SK-N-SH treated with all-trans-retinoic acid at 6 μM for 48 hours (cell line): Measurements from ENCODE around the gene FCHSD2.

Experiments used
- ATAC-seq: fragments of 200-7000 bp; cut with Tn5 transposase; 3 replicates; pipeline ENCODE4 v1.9.1; 2020; ENCODE audit warnings: mild to moderate bottlenecking, moderate library complexity
- BACH2 ChIP-seq: fragments of 250-450 bp; sonication (Bioruptor Pico); IDR thresholded peaks from 2 replicates; pipeline ENCODE4 v1.9.0; 2021; ENCODE audit warnings: mild to moderate bottlenecking, borderline replicate concordance
- CSDC2 ChIP-seq: fragments of 250-450 bp; sonication (Bioruptor Pico); IDR thresholded peaks from 2 replicates; pipeline ENCODE4 v1.5.0; 2020; ENCODE audit warnings: mild to moderate bottlenecking, moderate library complexity
- ESRRG ChIP-seq: fragments of 250-450 bp; sonication (Bioruptor Pico); IDR thresholded peaks from 2 replicates; pipeline ENCODE4 v1.6.1; 2021; ENCODE audit warnings: mild to moderate bottlenecking
- GLIS3 ChIP-seq: fragments of 250-450 bp; sonication (Bioruptor Pico); IDR thresholded peaks from 2 replicates; pipeline ENCODE4 v1.5.0; 2020; ENCODE audit warnings: mild to moderate bottlenecking, moderate library complexity
- ISL1 ChIP-seq: fragments of 250-450 bp; sonication (Bioruptor Pico); IDR thresholded peaks from 2 replicates; pipeline ENCODE4 v2.1.2; 2022; ENCODE audit warnings: mild to moderate bottlenecking, moderate library complexity
- OSR1 ChIP-seq: fragments of 250-450 bp; sonication (Bioruptor Pico); IDR thresholded peaks from 2 replicates; pipeline ENCODE4 v1.8.0; 2022; ENCODE audit warnings: moderate library complexity, mild to moderate bottlenecking, inconsistent platforms
- PPARA ChIP-seq: fragments of 250-450 bp; sonication (Bioruptor Pico); IDR thresholded peaks from 2 replicates; pipeline ENCODE4 v1.5.0; 2020; ENCODE audit warnings: mild to moderate bottlenecking, borderline replicate concordance
- RARB ChIP-seq: fragments of 250-450 bp; sonication (Bioruptor Pico); IDR thresholded peaks from 2 replicates; pipeline ENCODE4 v1.8.0; 2021; ENCODE audit warnings: mild to moderate bottlenecking, moderate library complexity
- SNAI2 ChIP-seq: fragments of 250-450 bp; sonication (Bioruptor Pico); IDR thresholded peaks from 2 replicates; pipeline ENCODE4 v1.5.0; 2020; ENCODE audit warnings: mild to moderate bottlenecking, moderate library complexity
- TCF4 ChIP-seq: fragments of 250-450 bp; sonication (Bioruptor Pico); IDR thresholded peaks from 2 replicates; pipeline ENCODE4 v1.8.0; 2021; ENCODE audit warnings: mild to moderate bottlenecking, moderate library complexity, borderline replicate concordance
- TOX ChIP-seq: fragments of 250-450 bp; sonication (Bioruptor Pico); IDR thresholded peaks from 2 replicates; pipeline ENCODE4 v1.8.0; 2021; ENCODE audit warnings: mild to moderate bottlenecking, moderate library complexity, borderline replicate concordance
- TSHZ2 ChIP-seq: fragments of 250-450 bp; sonication (Bioruptor Pico); IDR thresholded peaks from 2 replicates; pipeline ENCODE4 v1.5.0; 2020; ENCODE audit warnings: mild to moderate bottlenecking, moderate library complexity
- ZC3H10 ChIP-seq: fragments of 250-450 bp; sonication (Bioruptor Pico); IDR thresholded peaks from 2 replicates; pipeline ENCODE4 v1.5.1; 2021; ENCODE audit warnings: mild to moderate bottlenecking, moderate library complexity
- ZFP3 ChIP-seq: fragments of 250-450 bp; sonication (Bioruptor Pico); IDR thresholded peaks from 2 replicates; pipeline ENCODE4 v1.5.0; 2020; ENCODE audit warnings: mild to moderate bottlenecking, moderate library complexity
- ZFP30 ChIP-seq: fragments of 450-650 bp; formaldehyde crosslinking; IDR thresholded peaks from 2 replicates; pipeline ENCODE4 v1.5.0; 2022; ENCODE audit warnings: mild to moderate bottlenecking, moderate library complexity
- ZNF565 ChIP-seq: fragments of 450-650 bp; formaldehyde crosslinking; conservative IDR thresholded peaks from 2 replicates; pipeline ENCODE4 v1.5.0; 2020; ENCODE audit warnings: low read depth, mild to moderate bottlenecking, moderate library complexity
- ZNF70 ChIP-seq: fragments of 450-650 bp; formaldehyde crosslinking; IDR thresholded peaks from 2 replicates; pipeline ENCODE4 v1.5.0; 2020; ENCODE audit warnings: mild to moderate bottlenecking, moderate library complexity
- ZNF8 ChIP-seq: fragments of 450-650 bp; formaldehyde crosslinking; IDR thresholded peaks from 2 replicates; pipeline ENCODE4 v1.5.0; 2020; ENCODE audit warnings: mild to moderate bottlenecking, moderate library complexity
- TF ChIP-seq, protein P1 (sequence below): fragments of 250-450 bp; sonication (Bioruptor Pico); IDR thresholded peaks from 2 replicates; pipeline ENCODE4 v1.8.0; 2020; ENCODE audit warnings: mild to moderate bottlenecking, moderate library complexity, borderline replicate concordance
- TF ChIP-seq, protein P2 (sequence below): fragments of 250-450 bp; sonication (Bioruptor Pico); IDR thresholded peaks from 2 replicates; pipeline ENCODE4 v1.8.0; 2021; ENCODE audit warnings: low read depth, mild to moderate bottlenecking, moderate library complexity, borderline replicate concordance
- TF ChIP-seq, protein P3 (sequence below): fragments of 250-450 bp; sonication (Bioruptor Pico); IDR thresholded peaks from 2 replicates; pipeline ENCODE4 v1.5.1; 2020; ENCODE audit warnings: low read depth, mild to moderate bottlenecking, moderate library complexity
- TF ChIP-seq, protein P4 (sequence below): fragments of 250-450 bp; sonication (Bioruptor Pico); IDR thresholded peaks from 2 replicates; pipeline ENCODE4 v1.5.1; 2021; ENCODE audit warnings: mild to moderate bottlenecking, moderate library complexity

FCHSD2 gene

DNA sequence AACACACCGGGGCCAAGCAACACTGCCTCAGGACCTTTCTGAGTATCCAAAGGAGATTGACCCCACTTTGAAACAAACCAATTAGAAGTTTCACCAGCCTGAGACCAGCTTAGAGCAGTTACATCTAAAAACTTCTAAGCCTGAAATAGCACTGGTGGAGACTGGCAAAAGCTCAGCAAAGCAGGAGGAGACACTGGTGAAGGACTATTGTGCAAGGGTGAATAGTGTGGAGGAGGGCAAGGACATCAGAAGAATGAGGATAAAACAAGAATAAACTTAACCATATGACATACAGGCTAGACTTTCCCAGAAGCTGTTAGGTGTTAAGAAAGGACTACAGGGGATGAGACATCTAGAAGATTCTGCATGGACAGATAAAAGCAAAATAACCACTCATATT, 152.4 kb downstream of the FCHSD2 start:
- TF ChIP-seq TSHZ2 (CRISPR knock-in tag) (no peak), GLIS3 (CRISPR knock-in tag) (no peak), ZNF565 (CRISPR knock-in tag) (no peak), CSDC2 (no peak), ESRRG (no peak), BACH2 (CRISPR knock-in tag) (no peak), ZC3H10 (CRISPR knock-in tag) (no peak), TCF4 (CRISPR knock-in tag) (no peak), ISL1 (CRISPR knock-in tag) (no peak), ZNF70 (no peak), ZNF8 (CRISPR knock-in tag) (no peak), ZFP30 (CRISPR knock-in tag) (no peak), SNAI2 (no peak), TOX (CRISPR knock-in tag) (no peak), PPARA (CRISPR knock-in tag) (no peak), OSR1 (no peak)
- TF ChIP-seq, protein P1, sequence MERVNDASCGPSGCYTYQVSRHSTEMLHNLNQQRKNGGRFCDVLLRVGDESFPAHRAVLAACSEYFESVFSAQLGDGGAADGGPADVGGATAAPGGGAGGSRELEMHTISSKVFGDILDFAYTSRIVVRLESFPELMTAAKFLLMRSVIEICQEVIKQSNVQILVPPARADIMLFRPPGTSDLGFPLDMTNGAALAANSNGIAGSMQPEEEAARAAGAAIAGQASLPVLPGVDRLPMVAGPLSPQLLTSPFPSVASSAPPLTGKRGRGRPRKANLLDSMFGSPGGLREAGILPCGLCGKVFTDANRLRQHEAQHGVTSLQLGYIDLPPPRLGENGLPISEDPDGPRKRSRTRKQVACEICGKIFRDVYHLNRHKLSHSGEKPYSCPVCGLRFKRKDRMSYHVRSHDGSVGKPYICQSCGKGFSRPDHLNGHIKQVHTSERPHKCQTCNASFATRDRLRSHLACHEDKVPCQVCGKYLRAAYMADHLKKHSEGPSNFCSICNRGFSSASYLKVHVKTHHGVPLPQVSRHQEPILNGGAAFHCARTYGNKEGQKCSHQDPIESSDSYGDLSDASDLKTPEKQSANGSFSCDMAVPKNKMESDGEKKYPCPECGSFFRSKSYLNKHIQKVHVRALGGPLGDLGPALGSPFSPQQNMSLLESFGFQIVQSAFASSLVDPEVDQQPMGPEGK = no peak
- ATAC-seq = no peak

DNA sequence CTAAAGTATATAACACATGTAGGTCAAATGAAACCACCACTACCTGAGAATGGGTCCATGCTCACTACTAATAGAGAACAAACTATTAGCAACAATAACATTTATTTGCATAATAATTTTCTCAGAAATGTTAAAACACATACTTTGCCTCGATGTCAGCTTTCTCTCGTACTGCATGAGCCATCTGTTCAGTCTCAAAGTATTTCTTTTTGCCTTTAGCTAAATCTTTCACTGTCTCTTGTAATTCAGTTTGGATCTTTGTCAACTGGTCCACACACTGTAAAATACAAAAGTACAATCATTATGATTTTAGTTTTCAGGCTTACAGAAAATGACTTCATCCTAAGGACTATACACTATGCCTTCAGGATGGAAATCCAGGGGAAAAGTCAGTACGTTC, 153.3 kb downstream of the FCHSD2 start:
- TF ChIP-seq TSHZ2 (CRISPR knock-in tag) = no peak
- TF ChIP-seq PPARA (CRISPR knock-in tag) = no peak
- TF ChIP-seq, protein P2, sequence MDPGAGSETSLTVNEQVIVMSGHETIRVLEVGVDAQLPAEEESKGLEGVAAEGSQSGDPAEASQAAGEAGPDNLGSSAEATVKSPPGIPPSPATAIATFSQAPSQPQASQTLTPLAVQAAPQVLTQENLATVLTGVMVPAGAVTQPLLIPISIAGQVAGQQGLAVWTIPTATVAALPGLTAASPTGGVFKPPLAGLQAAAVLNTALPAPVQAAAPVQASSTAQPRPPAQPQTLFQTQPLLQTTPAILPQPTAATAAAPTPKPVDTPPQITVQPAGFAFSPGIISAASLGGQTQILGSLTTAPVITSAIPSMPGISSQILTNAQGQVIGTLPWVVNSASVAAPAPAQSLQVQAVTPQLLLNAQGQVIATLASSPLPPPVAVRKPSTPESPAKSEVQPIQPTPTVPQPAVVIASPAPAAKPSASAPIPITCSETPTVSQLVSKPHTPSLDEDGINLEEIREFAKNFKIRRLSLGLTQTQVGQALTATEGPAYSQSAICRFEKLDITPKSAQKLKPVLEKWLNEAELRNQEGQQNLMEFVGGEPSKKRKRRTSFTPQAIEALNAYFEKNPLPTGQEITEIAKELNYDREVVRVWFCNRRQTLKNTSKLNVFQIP (CRISPR knock-in tag) = no peak
- TF ChIP-seq ESRRG = no peak
- TF ChIP-seq BACH2 (CRISPR knock-in tag) = no peak
- TF ChIP-seq GLIS3 (CRISPR knock-in tag) = no peak
- no peak for TF ChIP-seq ZFP3 (CRISPR knock-in tag)
- TF ChIP-seq, protein P1 = no peak
- no peak for TF ChIP-seq ZNF8 (CRISPR knock-in tag)
- TF ChIP-seq CSDC2 = no peak
- no peak for TF ChIP-seq ZC3H10 (CRISPR knock-in tag)
- no peak for TF ChIP-seq ZNF70
- TF ChIP-seq OSR1 = no peak
- TF ChIP-seq ZFP30 (CRISPR knock-in tag) = no peak
- TF ChIP-seq TOX (CRISPR knock-in tag) = no peak
- TF ChIP-seq ZNF565 (CRISPR knock-in tag) = no peak
- no peak for TF ChIP-seq SNAI2
- TF ChIP-seq, all 23 proteins: peak for 0
- no peak for ATAC-seq

GRCh38 chr11:72985645-72986044, 156.5 kb downstream of the FCHSD2 start:
- no peak for ATAC-seq
- TF ChIP-seq TCF4 (CRISPR knock-in tag) (no peak), TOX (CRISPR knock-in tag) (no peak), GLIS3 (CRISPR knock-in tag) (no peak), PPARA (CRISPR knock-in tag) (no peak), ZC3H10 (CRISPR knock-in tag) (no peak), RARB (CRISPR knock-in tag) (no peak), SNAI2 (no peak), ZNF70 (no peak)
- TF ChIP-seq, protein P3, sequence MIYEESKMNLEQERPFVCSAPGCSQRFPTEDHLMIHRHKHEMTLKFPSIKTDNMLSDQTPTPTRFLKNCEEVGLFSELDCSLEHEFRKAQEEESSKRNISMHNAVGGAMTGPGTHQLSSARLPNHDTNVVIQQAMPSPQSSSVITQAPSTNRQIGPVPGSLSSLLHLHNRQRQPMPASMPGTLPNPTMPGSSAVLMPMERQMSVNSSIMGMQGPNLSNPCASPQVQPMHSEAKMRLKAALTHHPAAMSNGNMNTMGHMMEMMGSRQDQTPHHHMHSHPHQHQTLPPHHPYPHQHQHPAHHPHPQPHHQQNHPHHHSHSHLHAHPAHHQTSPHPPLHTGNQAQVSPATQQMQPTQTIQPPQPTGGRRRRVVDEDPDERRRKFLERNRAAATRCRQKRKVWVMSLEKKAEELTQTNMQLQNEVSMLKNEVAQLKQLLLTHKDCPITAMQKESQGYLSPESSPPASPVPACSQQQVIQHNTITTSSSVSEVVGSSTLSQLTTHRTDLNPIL = no peak
- TF ChIP-seq, protein P4, sequence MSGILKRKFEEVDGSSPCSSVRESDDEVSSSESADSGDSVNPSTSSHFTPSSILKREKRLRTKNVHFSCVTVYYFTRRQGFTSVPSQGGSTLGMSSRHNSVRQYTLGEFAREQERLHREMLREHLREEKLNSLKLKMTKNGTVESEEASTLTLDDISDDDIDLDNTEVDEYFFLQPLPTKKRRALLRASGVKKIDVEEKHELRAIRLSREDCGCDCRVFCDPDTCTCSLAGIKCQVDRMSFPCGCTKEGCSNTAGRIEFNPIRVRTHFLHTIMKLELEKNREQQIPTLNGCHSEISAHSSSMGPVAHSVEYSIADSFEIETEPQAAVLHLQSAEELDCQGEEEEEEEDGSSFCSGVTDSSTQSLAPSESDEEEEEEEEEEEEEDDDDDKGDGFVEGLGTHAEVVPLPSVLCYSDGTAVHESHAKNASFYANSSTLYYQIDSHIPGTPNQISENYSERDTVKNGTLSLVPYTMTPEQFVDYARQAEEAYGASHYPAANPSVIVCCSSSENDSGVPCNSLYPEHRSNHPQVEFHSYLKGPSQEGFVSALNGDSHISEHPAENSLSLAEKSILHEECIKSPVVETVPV = no peak
